ENCODE results near the gene SPACA4. TPM values are rescaled to one million over a fixed set of nuclear protein-coding genes. Genes with fewer than 3 reads are reported as not detected.
A peak's percentile ranks its signal among the peaks of the same experiment; 100 is the strongest.

SPACA4 gene
- total and polyA plus RNA-seq, 9 of the 15 experiments (the other 6 are each of a cell fraction or from before 2014, with no cell fraction given): not detected

DNA sequence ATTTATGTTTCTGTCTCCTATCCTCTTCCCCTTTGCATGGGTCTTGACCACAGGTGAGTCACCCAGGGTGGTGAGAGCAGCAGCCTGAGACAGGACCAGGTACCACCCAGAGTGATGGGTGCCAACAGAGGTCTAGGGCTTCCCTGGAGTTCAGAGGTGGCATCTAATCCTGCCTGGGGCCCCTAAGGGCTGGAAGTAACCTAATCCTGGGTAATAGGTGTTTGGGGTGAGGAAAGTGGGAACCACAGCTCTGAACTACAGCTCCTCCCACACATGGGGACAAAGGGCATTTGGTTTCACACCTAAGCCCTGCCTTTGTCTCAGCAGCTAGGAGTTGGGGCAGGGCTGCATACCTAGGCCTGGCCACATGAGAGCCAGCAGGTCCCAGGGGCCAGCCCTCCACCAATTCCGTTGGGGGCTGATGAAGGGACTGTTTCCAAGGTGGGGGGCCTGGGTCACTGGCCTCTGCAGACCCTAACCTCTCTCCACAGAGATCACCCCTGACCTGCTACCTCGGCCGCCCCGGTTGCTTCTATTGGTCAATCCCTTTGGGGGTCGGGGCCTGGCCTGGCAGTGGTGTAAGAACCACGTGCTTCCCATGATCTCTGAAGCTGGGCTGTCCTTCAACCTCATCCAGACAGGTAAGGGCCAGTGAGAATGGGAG lies 20.8 kb downstream of the SPACA4 start:
- ChIA-PET POLR2A (interaction anchor here (0.6 to 1.3 kb wide), 4 partner anchors 8 to 112 kb away, joined by 3 to 4 read pairs (median 4); partner anchors contain the start of genes FAM83E, RPL18 and SPHK2), CTCF (ENCODE audit: low intra/inter-chr PET ratio) (no interaction called here)
- no peak overlapping the region for H3K4me3 ChIP-seq
- DNase-seq (ENCODE audit: extremely low read depth in 1 of 4, low spot score in 3 of 4) (no peak), ATAC-seq (no peak), FAIRE-seq (no peak)
- H2AFZ ChIP-seq (ENCODE audit: low read depth, low read length): no peak overlapping the region
- H3K9me1 ChIP-seq (ENCODE audit: control insufficient read depth, insufficient read depth, low read length): no peaks in the 10 kb centered on the region
- no peaks in the 10 kb centered on the region for H3K79me2 ChIP-seq (ENCODE audit: control insufficient read depth, insufficient read depth, low read length)
- H3K27ac ChIP-seq (ENCODE audit: extremely low read depth, low read depth, low read length): no peak overlapping the region
- H3K36me3 ChIP-seq (ENCODE audit: control insufficient read depth, insufficient read depth, low read length): peaks cover 5% of the 10 kb centered on the region; the same call in 1 of the 3 replicates
- no peaks in the 10 kb centered on the region for H3K9me3 ChIP-seq (replicated peaks; ENCODE audit: control insufficient read depth, insufficient read depth, low read depth, low read length)
- in situ Hi-C loops (cut with MboI): no loop called here
- WGBS (ENCODE audit: insufficient coverage, low coverage, missing lambda C conversion rate): 32% methylated on average over 2 of the region's 6 CpGs
- peaks cover 16 to 70% of the 10 kb centered on the region in 2 experiments for H3K4me1 ChIP-seq (replicated peaks in 1 of 2; ENCODE audit: control insufficient read depth in 2 of 2, insufficient read depth in 2 of 2, low read length in 2 of 2)
- no TSS peak for BruUV-seq (replicated peaks)
- no peaks in the 10 kb centered on the region for H4K20me1 ChIP-seq (replicated peaks; ENCODE audit: control insufficient read depth, insufficient read depth, low read length)
- no peak overlapping the region for H3K4me2 ChIP-seq (ENCODE audit: insufficient read depth, low read length)
- intact Hi-C loops (cut with micrococcal nuclease): no loop called here
- peak overlapping the region in 1 of 2 experiments; percentile 71; a peak in 2 of 4 replicates for H3K9ac ChIP-seq (ENCODE audit: insufficient read depth in 1 of 2, low read depth in 2 of 2, low read length in 2 of 2)
- no peaks in the 10 kb centered on the region for H3K27me3 ChIP-seq (ENCODE audit: control insufficient read depth in 2 of 2, insufficient read depth in 2 of 2, low read length in 2 of 2)
- TF ChIP-seq ZNF740 (CRISPR knock-in tag; IDR thresholded peaks at IDR 0.05) (no peak), ZNF740 (tag; IDR thresholded peaks at IDR 0.05) (no peak), CLOCK (CRISPR knock-in tag; IDR thresholded peaks at IDR 0.05; ENCODE audit: borderline replicate concordance) (no peak), DDX20 (tag; IDR thresholded peaks at IDR 0.05; ENCODE audit: low read depth) (no peak), USF2 (CRISPR knock-in tag; IDR thresholded peaks at IDR 0.05) (no peak), RAD51 (IDR thresholded peaks at IDR 0.05; ENCODE audit: borderline replicate concordance, low read depth) (no peak), ZBTB12 (CRISPR knock-in tag; IDR thresholded peaks at IDR 0.05) (no peak)
- TF ChIP-seq, protein P1, sequence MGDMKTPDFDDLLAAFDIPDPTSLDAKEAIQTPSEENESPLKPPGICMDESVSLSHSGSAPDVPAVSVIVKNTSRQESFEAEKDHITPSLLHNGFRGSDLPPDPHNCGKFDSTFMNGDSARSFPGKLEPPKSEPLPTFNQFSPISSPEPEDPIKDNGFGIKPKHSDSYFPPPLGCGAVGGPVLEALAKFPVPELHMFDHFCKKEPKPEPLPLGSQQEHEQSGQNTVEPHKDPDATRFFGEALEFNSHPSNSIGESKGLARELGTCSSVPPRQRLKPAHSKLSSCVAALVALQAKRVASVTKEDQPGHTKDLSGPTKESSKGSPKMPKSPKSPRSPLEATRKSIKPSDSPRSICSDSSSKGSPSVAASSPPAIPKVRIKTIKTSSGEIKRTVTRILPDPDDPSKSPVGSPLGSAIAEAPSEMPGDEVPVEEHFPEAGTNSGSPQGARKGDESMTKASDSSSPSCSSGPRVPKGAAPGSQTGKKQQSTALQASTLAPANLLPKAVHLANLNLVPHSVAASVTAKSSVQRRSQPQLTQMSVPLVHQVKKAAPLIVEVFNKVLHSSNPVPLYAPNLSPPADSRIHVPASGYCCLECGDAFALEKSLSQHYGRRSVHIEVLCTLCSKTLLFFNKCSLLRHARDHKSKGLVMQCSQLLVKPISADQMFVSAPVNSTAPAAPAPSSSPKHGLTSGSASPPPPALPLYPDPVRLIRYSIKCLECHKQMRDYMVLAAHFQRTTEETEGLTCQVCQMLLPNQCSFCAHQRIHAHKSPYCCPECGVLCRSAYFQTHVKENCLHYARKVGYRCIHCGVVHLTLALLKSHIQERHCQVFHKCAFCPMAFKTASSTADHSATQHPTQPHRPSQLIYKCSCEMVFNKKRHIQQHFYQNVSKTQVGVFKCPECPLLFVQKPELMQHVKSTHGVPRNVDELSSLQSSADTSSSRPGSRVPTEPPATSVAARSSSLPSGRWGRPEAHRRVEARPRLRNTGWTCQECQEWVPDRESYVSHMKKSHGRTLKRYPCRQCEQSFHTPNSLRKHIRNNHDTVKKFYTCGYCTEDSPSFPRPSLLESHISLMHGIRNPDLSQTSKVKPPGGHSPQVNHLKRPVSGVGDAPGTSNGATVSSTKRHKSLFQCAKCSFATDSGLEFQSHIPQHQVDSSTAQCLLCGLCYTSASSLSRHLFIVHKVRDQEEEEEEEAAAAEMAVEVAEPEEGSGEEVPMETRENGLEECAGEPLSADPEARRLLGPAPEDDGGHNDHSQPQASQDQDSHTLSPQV (IDR thresholded peaks at IDR 0.05): no peak
